ENCODE measurements around the gene ANXA10.
"Not testable (repeated sequence)": the region's sequence is repeated elsewhere in the genome, so short reads cannot be mapped to it uniquely, and the experiment has no call there.

ANXA10 gene, protein sequence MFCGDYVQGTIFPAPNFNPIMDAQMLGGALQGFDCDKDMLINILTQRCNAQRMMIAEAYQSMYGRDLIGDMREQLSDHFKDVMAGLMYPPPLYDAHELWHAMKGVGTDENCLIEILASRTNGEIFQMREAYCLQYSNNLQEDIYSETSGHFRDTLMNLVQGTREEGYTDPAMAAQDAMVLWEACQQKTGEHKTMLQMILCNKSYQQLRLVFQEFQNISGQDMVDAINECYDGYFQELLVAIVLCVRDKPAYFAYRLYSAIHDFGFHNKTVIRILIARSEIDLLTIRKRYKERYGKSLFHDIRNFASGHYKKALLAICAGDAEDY

DNA sequence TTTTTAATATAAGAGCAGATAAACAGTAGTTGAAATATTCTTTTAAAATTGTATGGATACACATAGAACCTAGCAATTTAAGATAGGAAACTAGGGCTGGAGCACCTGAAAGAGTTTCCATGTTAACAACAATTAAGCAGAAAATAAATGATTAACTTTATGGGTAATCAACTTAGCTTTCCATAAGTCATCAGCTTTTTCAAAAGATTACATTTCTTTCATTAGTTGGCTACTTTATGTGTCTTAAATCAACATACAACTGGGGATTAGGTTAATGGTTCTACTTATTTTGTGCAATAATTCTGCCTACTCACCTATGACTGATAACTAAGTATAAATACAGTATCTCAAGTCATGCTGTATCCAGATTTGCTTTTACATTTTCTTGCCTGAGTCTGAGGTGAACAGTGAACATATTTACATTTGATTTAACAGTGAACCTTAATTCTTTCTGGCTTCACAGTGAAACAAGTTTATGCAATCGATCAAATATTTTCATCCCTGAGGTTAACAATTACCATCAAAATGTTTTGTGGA is at the start of gene ANXA10:
ANXA10 (plus strand) TSS at position 362 of the 537 bp plus-strand sequence; CDS start at position 526, 164 bp downstream.
- DNase-seq, result no peak

DNA sequence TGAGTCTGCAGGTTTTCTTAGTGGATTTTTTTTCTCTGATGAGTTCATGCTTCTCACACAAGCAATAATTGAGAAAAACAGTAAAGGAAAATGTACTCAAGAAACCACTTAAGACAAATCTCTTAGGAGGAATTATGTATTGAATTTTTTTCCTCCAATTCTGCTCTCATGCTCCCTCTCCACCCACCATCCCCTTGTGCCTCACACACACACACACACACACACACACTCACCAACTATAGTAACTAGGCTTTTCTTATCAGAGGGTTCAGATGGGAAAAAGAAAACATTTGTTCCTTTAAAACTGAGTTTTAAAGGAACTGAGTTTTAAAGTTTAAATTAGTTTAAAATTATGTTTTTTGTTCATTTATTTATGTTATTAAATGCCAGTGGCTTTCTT is 47.0 kb upstream of the ANXA10 start:
- DNase-seq, result no peak

DNA sequence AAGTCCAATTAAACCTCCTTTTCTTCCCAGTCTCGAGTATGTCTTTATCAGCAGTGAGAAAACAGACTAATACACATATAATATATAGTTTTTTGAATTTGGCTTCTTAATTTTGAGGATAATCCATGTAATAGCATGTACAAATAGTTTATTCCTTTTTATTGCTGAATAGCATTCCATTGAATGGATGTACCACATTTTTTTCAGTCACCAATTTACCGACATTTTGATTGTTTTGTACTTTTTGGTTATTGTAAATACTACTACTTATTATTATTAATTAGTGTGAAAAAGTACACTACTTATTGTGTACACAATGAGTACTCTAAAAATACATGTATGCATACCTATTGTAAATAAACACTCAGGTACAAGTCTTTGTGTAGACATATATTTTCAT is 42.3 kb upstream of the ANXA10 start:
- DNase-seq, result no peak

DNA sequence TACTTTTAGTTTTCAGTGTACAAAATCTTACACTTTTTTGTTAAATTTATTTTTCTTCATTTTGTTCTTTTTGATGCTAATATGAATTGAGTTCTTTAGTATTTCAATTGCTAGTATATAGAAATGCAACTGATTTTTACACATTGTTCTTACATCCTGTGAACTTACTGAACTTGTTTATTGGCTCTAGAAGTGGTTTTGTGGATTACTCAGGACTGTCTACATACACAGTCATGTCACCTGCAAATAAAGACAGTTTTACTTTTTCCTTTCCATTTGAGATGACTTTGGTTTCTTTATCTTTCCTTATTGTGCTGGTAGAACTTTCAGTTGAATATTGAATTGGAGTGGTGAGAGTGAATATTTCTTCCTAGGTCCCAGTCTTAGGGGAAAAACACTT is 40.8 kb upstream of the ANXA10 start:
- DNase-seq, result no peak

DNA sequence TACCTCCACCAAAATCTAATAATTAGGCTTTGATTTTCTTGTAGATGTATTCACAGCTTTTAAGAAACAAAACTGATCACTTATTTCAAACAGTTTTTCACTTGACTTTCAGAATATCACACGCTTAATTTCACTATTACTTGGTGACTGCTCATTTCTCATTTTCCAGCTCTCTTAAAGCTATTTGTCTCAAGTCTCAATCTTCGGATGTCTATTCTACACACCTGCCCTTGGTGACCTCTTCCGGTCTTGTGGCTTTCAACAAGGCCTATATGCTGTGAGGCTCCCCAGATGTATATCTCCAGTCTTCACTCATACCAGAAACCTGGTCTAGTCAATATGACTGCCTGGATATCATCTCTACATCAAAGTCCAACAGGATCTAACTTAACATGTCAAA is 34.9 kb upstream of the ANXA10 start:
- no peak for DNase-seq

DNA sequence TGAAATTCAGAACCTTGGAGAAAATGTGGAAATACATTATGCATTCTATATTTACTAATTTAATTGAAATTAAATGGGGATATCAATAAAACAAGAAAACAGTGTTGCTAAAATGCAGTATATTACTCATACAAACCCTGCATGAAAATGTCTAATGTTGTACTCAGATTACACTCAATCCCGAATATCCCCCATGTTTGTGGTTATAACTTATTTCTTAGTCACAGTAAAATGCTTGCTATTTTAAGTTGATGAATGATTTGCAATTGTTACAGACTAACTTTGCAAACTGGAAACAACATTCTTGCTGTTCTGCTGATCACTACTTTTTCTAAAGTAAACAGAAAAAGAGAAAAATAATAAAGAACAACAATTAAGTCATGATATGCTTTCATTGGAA is 33.1 kb upstream of the ANXA10 start:
- DNase-seq, result no peak

DNA sequence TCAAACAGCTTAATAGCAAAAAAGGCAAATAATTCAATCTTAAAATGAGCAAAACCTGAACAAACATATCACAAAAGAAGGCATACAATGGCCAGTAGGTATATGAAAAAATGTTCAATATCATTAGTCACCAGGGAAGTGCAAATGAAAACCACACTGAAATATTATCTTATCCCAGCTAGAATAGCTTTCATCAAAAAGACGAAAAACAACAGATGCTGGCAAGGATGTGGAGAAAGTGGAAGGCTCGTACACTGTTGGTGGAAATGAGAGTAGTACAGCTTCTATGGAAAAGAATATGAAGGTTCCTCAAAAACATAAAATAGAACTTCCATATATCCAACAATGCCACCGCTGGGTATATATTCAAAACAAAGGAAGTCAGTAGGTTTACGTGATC is 29.3 kb upstream of the ANXA10 start:
- no peak for DNase-seq

DNA sequence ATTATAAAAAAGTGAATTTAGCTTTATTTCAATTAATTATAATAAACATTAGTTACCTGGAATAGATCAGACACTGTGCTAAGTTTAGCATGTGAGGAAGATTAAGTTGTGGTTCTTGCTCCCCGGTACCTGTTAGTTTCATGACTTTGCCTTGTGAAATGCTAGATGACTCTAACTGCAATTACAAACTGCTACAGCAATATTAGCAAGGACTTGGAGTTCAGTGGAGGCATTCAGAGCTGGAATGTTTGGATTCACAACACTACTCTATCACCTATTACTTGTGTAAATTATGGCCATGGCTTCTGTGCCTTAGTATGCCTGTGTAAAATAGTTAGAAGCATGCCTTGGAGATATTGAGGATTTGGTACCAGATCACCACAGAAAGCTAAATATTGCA is 21.4 kb upstream of the ANXA10 start:
- DNase-seq, result no peak

DNA sequence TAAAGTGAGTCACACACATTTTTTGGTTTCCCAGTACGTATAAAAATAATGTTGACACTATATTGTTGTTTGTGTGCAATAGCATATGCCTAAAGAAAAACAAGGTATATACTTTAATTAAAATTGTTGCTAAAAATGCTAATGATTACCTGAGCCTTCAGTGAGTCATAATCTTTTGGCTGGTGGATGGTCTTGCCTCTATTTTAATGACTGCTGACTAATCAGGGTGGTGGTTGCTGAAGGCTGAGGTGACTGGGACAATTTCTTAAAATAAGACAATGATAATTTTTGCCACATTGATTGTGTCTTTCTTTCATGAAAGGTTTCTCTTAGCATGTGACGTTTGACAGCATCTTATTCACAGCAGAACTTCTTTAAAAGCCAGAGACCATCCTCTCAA is 21.0 kb upstream of the ANXA10 start:
- DNase-seq, result no peak

DNA sequence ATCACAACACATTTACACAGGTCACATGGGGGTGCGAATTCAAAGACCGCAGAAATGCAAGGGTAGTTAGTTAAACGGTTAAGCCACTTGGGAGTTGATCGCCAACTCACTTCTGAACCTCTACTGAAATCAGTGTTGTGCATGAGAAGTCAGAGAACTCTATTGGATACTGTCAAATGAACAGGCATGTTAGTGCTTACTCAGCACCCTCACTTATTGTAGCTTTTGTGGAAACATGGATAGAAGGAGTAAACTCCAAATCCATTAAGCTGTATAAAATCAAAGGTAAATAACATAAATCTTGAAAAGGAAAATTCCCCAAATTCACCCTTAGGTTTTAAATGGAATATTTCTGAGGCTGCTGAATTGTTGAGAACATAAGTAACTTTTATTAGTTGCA is 17.5 kb upstream of the ANXA10 start:
- no peak for DNase-seq

DNA sequence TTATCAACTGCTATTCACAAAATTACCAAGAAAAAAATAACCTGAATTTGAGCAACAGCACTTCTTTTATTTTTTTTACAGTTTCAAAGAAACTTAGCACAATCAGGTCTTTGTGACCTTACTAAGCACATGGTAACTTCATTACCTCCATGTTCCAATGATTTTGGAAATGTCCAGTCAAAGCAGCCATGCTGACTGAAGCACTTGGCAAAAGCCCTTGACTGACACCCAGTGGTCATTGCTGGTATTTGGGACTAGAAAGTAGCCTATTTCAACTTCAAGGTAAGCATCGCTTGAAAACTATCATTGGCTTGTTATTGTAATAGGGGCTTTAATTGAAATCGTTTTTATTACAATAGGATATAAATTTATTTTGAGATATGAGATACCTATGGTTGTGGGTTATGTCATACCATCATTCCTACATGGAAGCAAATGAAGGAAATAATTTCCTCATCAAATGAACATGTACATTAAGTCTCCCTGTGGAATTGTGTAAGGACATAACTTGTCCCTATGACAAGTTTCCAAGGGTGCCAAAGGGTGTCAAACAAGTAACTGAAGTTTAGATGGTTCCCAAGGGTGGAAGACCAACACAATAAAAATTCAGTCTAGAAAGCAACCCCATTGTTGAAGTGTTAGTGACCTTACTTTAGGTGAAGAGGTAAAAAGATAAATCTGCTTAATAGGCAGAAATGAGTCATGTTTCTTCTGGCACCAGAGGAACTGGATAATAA is 15.2 kb upstream of the ANXA10 start:
- peak; percentile 11 for DNase-seq

DNA sequence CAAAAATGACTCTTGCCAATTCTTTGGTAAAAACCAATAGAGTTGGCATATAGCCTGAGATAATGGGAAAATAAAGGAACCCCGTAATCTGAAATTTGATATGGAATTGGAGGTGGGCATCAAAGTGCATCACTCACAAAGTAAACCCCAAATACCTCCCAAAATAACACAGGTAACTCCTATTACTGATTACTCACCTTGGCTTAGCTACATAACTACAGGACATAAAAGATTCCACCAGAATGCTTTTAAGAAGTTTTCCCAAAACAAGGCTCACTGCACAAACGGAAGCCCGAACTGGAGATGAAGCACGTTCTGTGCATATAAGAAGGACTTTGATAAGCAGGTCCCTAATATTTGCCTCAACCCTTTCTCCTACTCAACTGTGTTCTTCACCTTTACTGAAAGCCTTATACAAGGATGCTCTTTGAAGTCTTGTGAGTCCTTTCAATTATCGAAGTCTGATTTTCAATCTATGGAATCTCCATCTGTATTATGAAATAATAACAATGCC is 14.6 kb upstream of the ANXA10 start:
- DNase-seq, result no peak

DNA sequence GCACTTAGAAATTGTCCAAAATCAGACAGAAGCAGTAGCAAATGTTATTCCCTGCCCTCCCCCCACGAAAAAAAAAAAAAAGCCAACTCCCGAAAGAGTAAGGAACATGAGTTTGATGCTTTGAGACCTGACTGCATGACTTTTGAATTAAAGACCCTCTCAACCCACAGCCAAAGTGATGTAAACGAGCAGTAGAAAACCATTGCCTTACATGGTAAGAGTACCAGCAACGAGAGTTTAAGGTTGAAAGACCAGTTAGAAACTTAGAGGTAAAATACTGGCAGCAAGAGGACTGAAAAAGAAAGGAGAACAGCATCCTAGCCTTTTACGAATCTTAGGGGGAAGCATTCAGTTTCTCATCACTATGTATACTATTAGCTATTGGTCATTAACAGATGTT is 10.0 kb upstream of the ANXA10 start:
- DNase-seq, result no peak

DNA sequence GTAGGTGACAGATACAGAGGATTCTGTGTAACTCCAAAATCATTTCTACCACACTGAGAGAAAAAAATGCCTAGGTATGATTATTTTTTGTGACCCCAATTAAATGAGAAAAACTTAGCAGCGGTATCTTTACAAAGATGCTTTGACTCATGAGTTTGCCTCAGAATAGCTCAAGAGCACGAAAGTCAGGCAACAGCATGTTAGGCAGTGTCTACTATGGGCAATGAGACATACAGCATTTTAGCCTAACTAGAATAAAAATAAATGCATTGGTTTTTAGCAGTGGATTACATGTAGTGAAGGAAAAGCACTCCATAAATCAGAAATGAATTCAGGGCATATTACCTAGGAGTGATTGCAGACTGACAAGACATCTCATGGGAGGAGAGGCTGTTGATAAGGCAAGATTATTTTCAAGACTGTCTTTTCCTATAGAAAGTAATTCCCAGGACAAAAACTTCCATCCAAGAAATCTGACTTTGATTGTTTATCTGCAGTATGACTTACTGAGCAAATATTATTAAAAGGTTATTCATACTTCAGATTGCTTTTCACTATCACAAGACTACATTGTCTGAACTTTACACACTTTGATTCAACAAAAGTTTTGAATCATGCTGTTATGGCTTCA is 3.6 kb downstream of the ANXA10 start:
- DNase-seq, result no peak

DNA sequence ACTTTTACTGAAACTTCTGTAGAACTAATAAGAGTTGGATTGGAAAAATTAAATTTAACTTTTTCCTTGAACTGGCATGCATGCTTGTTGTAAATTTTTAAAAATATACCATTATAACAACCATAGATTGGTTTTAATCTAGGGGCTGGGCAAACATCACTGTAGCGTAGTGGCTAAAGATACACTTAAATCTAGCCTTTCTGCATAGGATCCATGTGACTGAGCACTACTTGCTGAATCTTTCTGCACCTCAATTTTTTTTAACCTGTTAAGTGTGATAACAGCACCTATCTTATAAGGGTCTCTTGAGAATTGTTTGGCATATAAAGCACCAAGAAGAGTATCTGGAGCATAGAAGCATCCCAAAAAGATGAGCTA is 4.1 kb downstream of the ANXA10 start:
- no peak for DNase-seq

DNA sequence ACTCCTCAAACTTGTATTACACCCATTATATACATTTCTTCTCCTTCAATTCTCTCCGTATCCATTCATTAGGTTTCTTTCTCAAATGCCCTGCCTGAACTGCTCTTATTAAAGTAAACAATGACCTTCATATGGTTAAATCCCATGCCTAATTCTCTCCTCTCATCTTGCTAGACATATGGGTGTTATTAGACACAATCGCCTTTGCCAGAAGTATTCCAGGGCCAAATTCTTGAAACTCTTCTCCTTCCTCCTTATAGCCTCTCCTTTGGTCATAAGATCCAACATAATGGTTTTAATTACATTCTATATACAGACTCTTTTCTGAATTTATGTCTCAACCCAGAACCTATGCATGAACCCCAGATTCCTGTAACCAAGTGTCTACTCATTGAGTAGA is 4.8 kb downstream of the ANXA10 start:
- DNase-seq, result no peak

DNA sequence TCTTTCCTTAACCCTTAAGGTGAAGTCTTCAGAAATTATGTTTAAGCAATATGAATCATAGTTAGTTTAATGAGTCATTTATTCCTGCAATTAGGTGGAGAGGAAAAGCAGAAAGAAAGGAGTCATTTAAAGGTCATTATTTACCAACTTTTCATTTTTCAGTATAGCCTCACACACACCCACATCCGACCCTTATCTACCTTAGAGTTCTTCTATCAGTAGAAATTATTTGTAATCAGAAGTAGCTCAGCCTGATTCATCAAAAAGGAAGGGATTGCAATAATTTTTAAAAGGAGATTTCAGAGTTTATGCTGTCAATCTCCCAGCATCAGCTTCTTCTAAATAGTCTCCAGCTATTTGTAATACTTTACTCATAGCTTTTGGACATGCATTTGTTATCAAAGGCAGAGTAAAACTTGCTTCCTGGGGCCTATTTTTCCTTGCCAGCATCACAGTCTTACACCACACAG is 5.9 kb downstream of the ANXA10 start:
- DNase-seq, result no peak

DNA sequence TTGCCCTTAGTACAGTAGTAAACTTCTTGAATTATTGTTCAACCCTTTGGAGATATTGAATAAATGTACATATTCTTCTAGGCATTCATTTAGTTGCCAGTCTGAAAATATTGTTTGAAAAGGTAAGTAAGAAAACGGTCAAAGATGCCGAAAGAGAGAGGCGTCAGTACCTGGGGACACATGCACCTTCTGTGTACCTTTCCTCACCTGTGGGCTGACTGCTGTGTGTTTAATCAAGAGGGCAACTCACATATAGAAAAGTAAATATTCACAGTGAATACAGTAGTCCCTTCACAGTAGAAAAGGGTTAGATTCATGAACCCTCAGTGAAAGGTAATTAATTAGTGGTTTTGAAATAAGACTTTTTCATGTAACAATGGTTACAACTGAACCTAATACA is 6.9 kb downstream of the ANXA10 start:
- DNase-seq, result no peak

DNA sequence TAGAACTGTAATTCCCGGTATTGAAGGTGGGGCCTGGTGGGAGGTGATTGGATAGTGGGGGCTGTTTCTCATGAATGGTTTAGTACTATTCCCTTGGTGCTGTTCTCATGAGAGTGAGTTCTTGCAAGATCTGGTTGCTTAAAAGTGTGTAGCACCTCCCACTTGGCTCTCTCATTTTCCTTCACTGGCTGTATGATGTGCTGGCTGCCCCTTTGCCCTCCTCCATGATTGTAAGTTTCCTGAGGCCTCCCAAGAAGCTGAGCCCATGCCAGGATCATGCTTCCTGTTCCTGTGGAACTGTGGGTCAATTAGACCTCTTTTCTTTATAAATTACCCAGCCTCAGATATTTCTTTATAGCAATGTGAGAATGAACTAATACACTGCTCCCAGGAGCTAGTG is 8.7 kb downstream of the ANXA10 start:
- no peak for DNase-seq

DNA sequence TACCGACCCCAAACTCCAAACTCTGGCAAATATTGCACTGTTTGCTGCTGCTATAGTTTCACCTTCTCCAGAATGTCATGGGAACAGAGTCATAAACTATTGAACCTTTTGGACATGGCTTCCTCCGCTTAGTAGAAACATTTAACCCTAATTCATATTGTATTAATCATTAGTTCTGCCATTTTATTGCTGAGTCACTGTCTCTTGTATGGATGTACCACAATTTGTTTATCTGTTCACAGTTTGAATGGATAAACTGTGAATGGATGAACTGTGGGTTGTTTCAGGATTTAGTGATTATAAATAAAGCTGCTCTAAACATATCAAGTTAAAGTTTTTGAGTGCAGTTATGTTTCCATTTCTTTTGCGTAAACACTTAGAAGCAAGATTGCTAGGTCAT is 10.1 kb downstream of the ANXA10 start:
- DNase-seq, result no peak

DNA sequence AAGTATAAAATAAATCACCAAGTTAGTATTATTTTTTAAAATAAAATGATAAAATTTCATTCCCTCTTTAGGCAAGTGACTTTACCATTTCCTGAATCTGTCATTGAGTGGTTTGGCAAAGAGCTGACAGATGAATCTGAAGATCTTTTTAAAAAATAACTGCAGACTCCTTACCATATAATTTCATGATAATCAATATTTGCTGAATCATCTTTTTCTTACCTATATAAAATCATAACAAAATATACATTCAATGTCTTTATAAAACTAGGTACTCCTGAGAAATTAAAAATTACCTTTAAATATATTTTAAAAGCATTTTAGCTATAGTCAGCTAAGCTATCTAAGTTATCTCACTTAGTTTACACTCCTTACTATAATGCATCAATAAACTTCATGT is 17.2 kb downstream of the ANXA10 start:
- no peak for DNase-seq

DNA sequence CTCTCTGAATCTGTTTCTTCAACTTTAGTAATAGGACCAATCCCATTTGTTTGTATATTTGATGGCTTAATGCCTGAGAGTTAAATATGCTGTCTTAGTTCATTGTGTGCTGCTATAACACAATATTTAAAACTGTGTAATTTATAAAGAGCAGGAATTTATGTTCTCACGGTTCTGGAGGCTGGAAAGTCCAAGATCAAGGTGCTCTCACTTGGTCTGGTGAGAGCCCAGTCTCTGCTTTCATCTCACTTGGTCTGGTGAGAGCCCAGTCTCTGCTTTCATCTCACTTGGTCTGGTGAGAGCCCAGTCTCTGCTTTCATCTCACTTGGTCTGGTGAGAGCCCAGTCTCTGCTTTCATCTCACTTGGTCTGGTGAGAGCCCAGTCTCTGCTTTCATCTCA is 20.7 kb downstream of the ANXA10 start:
- not testable (repeated sequence) for DNase-seq

DNA sequence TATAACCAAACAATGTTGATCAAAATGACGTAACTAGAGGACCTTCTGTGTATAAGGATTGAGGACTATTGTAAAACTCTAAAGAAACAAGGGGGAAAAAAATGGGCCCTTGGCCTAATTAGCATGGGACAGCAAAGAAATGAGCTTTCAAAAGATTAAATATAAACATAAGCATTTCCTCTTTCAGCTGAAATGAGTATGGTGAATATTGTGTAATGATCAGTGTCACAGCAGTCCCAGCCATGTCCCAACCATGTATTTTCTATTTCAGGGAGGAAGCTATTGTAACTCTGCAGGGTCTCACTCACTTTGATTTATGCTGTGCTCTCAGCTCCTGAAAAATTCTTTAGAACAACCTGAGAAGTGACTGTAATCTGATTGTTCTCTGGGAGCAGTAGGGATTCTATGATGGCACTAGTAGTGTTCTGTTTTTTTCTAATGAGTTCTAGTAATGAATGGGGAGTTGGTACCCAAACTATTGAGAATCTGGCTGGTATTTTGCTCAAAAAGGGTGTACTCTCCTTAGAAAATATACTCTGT is 25.8 kb downstream of the ANXA10 start:
- no peak for DNase-seq

Measured in NCI-H2227 treated with DMSO at 0.1 percent for 48 hours (cell line).